GM19438 (cell line): ENCODE measurements around the gene MTM1.

Source experiments
- ATAC-seq: cut with Tn5 transposase; IDR thresholded peaks from one replicate; pipeline ENCODE4 v1.9.1; 2021; ENCODE audit warnings: low read depth; ENCODE audit not compliant: unreplicated experiment

Gene MTM1

GRCh38 chrX:150701377-150701776 lies 133.0 kb downstream of the MTM1 start:
- no peak for ATAC-seq

GRCh38 chrX:150702966-150703694 lies 134.7 kb downstream of the MTM1 start:
- ATAC-seq: no peak

DNA sequence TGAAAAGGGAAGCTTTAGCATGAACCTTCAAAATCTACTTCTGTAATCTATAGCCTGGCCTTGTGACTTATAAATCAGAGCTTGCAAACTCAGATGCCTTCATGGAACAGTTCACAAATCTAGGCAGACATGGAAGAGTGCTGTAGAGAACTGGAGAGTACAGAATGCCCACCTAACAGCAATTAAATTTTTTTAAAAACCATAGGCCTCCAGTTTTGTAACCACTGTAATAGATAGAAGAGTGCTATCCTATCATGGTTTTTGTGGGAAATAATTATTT lies 135.2 kb downstream of the MTM1 start:
- no peak for ATAC-seq

DNA sequence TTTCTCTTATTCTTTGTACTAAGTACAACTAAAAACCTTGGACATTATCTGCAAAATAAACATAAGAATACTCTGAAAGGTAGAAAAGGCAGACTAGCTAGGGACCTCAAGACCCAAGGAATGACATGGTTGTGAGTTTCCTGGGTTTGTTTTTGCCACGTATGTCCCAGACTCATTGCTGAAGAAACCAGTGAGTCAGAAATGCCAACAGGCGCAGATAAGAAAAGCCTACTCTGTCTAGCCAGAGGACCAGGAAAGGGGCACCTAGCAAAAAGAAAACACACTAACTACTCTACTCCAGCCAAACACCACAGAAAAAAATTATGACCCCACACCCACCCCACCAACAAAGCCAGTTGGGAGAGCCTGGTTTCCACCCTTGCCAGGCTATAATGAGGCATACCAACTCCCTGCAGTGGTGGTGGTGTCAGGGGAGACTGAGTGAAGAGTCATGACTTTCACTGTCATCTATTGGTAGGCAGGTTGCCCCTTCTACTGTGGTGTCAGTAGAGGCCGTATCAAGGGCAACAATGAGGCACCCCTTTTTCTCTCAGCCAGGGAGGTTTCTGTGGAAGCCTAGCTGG lies 135.7 kb downstream of the MTM1 start:
- ATAC-seq: no peak

DNA sequence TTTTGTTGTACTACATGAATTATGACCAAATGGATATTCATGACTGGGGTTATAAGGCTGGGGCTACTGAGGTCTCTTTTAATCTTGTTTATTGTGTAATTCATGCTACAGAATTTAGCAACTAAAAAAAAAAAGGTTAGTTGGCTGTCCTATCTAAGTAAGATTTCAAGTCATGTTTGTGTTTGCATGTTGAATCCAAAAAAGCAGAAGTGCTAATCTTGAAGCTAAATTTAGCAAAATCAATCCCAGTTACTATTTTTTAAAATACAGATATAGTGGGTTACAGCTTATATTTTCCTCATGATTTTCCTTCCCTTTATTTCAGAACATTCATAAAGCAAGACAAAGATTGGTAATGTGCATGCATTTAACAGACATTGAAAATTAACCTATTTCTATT lies 144.2 kb downstream of the MTM1 start:
- no peak for ATAC-seq

- ATAC-seq: no peak
Observed at GRCh38 chrX:150715184-150715583, 146.8 kb downstream of the MTM1 start.

GRCh38 chrX:150719621-150720020 lies 151.2 kb downstream of the MTM1 start:
- ATAC-seq: no peak
